Liver (tissue), 2 donors: ENCODE results near the gene CEP89.

Source experiments
- TAF1 ChIP-seq: conservative IDR thresholded peaks from 2 replicates; pipeline ENCODE4 v1.6.1; 2016; ENCODE audit warnings: antibody characterized with exemption, mild to moderate bottlenecking
- TF ChIP-seq, protein P1 (sequence below): IDR thresholded peaks from 2 replicates; pipeline ENCODE4 v1.6.1; 2016; ENCODE audit warnings: antibody characterized with exemption
- donor health status: healthy.

GRCh38 chr19:32916969-32917615, 54.7 kb downstream of the CEP89 start:
- TF ChIP-seq, protein P1, sequence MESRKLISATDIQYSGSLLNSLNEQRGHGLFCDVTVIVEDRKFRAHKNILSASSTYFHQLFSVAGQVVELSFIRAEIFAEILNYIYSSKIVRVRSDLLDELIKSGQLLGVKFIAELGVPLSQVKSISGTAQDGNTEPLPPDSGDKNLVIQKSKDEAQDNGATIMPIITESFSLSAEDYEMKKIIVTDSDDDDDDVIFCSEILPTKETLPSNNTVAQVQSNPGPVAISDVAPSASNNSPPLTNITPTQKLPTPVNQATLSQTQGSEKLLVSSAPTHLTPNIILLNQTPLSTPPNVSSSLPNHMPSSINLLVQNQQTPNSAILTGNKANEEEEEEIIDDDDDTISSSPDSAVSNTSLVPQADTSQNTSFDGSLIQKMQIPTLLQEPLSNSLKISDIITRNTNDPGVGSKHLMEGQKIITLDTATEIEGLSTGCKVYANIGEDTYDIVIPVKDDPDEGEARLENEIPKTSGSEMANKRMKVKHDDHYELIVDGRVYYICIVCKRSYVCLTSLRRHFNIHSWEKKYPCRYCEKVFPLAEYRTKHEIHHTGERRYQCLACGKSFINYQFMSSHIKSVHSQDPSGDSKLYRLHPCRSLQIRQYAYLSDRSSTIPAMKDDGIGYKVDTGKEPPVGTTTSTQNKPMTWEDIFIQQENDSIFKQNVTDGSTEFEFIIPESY: no peak
- TF ChIP-seq TAF1: no peak
